Activated CD8-positive, alpha-beta memory T cell treated with anti-CD3 and anti-CD28 coated beads for 4 hours (primary cell): ENCODE results near the gene PODXL2.
"Not testable (repeated sequence)": the region's sequence is repeated elsewhere in the genome, so short reads cannot be mapped to it uniquely, and the experiment has no call there.

ENCODE experiments used
- DNase-seq, 2 donors: peaks; one replicate each; pipeline ENCODE4 v3.0.0-alpha.2; 2020; ENCODE audit warnings: low read depth in 2 of 2

PODXL2 gene

DNA sequence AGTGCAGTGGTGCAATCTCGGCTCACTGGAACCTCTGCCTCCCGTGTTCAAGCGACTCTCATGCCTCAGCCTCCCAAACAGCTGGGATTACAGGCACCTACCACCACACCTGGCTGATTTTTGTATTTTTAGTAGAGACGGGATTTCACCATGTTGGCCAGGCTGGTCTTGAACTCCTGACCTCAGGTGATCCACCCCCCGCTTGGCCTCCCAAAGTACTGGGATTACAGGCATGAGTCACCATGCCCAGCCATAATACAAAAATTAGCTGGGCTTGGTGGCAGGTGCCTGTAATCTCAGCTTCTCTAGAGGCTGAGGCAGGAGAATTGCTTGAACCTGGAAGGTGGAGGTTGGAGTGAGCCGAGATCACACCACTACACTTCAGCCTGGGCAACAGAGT lies 26.0 kb downstream of the PODXL2 start:
- DNase-seq, result not testable (repeated sequence)

DNA sequence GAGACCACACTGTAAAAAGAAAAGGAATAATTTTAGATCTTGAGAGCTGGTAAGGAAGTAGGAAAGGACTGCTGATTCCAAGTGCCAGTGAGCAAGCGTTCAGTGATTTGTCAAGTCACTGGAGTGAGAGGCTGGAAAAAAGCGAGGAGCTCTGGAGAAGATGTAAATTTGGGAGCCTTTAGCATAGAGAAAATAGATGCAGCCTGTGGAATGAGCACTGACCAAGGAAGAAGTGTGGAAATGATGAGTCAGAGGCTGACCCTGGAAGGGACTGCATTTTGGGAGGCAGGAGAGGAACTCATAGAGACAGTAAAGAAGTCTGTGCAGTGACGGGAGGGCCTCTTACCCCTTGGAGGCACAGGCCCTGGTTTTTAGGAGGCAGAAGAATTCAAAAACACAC lies 26.7 kb downstream of the PODXL2 start:
- no peak for DNase-seq

DNA sequence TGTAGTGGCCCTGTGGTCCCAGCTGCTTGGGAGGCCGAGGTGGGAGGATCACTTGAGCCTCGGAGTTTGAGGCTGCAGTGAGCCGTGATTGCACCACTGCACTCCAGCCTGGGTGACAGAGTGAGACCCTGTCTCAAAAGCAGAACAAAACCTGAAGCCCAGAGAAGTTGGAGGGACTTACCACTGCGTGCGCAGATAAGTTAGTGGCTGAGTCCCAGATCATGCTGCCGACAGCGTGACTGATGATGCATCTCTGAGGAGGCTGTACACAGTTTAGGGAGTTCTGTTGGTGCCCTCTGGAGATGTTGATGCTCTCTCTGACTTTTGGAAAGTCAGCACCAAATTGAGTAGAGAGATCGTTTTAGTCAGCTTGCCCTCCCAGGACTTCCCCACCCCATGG lies 27.9 kb downstream of the PODXL2 start:
- DNase-seq, result no peak

DNA sequence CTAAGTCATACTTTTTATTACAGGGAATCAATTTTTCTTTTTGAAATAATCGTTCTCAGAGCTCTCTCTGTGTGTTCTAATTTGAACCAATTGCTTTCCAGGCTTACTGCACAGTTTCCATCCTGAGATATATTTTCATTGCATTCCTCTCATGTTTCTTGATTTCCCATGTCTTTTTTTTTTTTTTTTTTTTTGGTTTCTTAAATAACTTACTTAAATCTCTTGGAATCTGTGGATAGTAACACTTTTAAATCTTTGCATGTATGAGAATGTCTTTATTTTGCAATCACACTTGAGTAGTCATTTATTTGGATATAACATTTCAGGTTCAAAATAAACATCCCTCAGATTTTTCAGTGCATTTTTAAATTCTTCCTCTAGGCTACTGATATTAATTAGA lies 29.2 kb downstream of the PODXL2 start:
- no peak for DNase-seq

DNA sequence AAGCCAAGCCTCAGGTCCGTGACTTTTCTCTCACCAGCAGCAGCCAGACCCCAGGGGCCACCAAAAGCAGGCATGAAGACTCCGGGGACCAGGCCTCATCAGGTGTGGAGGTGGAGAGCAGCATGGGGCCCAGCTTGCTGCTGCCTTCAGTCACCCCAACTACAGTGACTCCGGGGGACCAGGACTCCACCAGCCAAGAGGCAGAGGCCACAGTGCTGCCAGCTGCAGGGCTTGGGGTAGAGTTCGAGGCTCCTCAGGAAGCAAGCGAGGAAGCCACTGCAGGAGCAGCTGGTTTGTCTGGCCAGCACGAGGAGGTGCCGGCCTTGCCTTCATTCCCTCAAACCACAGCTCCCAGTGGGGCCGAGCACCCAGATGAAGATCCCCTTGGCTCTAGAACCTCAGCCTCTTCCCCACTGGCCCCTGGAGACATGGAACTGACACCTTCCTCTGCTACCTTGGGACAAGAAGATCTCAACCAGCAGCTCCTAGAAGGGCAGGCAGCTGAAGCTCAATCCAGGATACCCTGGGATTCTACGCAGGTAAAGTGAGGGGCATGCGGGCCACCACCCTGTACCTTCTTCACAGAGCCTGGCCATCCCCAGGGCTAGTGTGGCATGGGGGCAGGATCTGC lies 31.8 kb downstream of the PODXL2 start:
- no peak for DNase-seq

DNA sequence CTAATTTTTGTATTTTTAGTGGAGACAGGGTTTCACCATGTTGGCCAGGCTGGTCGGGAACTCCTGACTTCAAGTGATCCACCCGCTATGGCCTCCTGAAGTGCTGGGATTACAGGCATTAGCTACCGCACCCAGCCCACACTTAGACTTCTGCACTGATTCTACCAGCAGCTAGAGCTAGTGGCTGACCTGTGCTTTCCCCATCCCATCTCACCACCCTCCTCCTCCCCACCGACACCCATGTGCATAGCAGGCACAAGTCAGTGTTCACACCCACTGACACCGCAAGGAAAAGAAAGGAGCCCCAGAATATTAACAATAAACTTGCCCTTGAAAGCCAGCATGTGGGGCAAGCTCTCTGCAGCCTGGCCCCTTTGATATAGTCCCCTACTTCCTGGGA lies 32.6 kb downstream of the PODXL2 start:
- no peak for DNase-seq

DNA sequence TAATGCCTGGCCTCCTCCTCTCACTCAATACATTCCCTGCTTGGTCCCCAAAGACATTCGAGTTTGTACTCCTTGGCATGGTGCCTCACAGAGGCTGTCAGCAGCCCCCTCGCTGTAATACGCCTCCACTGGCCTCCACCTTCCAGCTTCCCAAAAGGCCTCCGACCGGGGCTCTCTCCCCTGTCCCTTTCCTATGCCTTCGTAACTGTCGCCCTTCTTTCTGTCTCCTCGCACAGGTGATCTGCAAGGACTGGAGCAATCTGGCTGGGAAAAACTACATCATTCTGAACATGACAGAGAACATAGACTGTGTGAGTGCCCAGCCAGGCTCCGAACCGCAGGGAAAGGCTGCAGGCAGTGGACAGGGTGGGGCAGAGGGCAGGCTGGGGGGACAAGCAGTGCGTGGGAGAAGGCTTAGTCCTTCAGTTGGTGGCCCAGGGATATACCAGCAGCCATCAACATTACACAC lies 33.0 kb downstream of the PODXL2 start:
- DNase-seq, result no peak

DNA sequence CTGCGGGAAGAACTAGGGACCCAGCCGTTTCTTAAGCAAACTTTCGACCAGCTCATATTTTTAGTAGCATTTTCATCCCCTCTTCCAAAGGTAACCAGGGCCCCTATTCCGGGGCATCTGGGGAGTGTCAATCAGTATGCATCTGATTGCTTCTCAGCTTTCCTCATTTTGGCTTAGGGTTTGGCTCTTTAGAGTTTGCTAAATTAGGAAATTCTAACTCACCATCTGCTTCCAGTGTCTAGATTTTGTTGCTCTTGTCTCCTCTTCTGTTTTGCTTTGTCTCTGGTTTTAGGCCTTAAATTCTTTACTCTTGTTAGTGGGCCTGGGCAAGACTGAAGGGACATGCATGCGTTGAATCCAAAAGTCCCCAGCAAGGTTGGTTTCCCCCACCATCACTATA lies 34.2 kb downstream of the PODXL2 start:
- no peak for DNase-seq

DNA sequence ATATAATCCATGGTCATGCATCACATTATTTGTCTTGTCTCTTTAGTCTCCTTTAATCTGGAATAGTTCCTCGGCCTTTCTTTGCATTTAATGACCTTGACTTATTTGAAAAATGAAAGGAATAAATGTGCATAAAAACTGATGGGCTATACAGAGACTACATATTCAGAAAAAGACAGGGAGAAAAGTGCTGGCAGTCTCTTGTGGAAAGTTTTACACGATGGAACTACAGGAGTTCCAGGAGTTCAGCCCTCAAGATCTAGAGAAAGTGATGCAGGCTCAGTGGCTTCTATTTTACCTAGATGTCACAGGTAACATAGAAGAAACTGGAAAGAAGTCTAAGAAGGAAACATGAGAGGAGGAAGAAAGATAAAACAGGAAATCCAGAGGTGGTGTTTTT lies 36.2 kb downstream of the PODXL2 start:
- DNase-seq, result no peak

DNA sequence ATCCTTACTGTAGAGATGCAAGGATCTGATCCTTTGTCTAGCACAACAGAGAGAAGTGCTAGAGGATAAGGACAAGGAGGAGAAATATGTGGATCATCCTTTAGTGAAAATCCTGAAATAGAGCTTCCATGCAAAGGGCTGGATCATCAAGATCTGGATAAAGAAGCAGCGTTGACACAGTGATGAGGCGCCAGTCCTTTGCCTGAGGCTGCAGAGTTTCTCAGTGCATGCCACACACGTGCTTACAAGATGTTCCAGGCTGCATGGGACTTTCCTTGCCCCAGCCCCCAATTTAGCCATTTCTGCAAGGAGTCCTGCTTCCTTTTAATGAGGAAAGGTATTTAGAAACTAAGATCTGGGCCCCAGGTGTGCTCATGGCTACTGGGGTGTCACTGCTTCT lies 36.6 kb downstream of the PODXL2 start:
- no peak for DNase-seq

DNA sequence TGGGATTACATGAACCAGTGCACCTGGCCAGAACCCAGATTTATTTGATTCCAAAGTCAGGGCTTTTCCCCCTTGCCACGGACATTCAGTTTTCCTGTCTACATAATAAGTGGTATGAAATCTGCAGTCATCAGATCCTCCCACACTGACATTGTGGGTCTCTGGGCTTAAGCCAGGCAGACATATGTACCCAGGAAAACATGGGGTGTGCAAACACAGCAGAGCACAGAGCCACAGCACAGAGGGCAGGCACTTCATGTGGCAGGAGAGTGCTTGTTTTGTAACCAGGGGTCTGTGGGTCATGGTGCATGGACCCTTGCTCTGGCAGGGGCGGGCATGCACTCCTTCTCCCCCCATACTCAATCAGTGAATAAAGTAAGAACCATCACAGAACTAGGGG lies 37.7 kb downstream of the PODXL2 start:
- no peak for DNase-seq

DNA sequence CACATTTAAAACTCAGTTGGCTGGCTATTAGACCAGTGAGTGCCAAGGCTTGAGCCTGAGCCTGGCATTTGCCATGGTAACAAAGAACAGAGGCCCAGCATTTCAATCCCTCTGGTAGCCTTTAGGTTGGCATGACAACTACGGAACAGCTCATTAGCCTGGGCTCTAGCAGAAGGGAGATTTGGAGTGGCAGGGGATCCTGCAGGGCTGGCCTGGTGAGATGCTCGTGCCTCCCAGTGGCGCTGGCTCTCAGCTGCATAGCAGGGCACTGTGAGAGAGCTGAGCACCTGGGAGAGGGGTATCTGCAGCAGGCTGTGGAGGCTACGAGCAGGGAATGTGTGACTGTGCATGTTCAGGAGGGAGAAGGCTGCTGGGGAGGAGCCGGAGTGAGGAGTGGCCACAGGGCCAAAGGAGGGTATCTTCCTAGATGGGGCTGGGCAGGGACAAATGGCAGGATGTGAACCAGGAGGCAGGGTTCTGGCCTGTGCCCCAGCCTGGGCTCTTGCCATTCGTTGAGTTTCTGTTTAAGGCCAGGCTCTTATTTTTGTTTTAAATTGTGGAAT lies 38.2 kb downstream of the PODXL2 start:
- no peak for DNase-seq

DNA sequence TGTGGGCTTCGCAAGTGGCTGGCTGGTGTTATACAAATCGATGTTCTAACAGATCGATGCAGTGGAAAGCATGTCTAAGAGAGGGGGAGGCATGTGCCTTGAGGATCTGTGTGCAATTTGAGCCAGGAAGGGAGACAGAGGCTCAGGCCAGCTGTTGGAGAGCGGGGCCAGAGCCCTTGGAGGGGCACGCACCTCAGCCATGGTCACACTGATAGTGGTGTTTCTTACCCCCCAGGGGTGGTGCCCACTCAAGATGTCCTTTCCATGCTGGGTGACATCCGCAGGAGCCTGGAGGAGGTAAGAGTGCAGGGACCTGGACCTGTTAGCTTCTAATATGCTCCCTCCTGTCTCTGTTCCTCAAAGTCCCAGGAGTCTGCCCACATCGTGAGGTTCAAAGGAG lies 39.9 kb downstream of the PODXL2 start:
- no peak for DNase-seq

DNA sequence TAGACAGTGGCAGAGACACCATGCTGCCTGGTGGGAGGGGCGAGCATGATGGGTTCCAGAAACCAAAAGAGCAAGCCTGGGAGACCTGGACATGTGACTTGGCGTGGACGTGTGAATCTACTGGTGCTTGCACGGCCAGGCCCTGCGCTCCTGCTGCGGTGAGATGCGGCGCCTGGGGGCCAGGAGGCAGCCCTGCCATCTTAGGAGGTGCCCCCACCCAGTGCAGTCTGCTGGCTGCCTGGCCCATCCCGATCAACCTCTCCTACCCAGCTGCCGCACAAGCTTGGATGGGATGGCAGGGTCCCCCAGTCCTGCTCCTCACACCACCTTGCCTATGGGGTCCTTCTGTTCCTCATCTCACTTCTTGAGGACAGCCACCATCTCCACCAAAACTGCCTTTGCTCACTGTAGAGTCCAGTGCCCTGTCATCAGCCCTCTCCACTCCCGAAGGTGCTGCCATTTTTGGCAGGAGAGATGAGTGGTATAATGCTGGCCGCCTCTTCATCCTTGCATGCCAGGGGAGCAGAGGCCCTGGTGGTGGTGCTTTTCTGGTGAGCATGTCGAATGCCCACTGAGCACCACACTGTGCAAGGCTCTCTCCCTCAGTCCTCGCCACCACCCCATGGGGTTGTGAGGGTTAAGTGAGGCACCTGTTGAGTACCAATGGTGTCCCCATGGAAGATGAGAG lies 40.7 kb downstream of the PODXL2 start:
- no peak for DNase-seq

DNA sequence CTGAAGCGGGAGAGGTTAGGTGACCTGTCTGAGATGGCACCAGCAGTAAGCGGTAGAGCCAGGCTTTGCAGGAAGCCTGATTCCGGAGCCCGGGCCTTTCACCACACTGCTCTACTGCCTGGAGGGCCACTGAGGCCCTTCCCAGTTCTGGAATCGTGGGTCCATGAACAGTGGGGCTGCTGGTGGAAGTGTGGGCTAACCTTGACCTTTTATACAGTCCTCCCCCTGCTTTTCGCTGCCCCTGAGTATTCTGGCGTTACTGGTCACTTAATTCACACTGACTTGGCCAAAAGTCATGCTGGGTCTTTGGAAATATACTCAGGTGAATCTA lies 41.2 kb downstream of the PODXL2 start:
- DNase-seq, result no peak

DNA sequence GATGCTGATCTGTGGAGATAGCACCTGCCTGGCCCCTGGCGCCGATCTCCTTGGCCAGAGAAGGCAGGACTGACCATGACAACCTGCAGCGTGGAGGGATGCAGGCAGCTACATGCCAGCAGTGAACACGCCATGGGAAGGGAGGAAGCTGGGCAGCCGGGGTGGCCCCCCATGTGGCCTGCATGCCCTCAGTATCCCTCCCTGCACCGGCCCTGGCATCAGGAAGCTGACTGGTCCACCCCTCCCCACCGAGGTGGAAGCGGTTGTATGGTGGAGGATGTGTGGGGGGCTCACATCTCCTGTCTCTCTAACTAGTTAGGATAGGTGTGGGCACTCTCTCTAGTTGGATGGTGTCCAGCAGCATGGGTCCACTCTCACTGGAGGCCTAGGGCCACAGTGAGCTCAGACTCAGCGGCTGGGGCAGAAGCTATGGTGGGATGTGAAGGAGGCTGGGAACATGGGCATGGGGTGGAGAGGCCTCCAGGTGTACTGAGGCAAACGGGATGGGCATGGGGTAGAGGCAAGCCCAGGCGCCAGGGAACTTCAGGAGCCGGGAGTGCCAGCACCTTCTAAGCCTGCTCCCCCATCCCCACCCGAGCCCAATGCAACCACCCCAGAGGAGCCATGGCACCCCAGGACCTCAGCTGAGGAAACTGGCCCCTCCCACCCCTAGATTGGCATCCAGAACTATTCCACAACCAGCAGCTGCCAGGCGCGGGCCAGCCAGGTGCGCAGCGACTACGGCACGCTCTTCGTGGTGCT lies 42.0 kb downstream of the PODXL2 start:
- DNase-seq, result no peak

DNA sequence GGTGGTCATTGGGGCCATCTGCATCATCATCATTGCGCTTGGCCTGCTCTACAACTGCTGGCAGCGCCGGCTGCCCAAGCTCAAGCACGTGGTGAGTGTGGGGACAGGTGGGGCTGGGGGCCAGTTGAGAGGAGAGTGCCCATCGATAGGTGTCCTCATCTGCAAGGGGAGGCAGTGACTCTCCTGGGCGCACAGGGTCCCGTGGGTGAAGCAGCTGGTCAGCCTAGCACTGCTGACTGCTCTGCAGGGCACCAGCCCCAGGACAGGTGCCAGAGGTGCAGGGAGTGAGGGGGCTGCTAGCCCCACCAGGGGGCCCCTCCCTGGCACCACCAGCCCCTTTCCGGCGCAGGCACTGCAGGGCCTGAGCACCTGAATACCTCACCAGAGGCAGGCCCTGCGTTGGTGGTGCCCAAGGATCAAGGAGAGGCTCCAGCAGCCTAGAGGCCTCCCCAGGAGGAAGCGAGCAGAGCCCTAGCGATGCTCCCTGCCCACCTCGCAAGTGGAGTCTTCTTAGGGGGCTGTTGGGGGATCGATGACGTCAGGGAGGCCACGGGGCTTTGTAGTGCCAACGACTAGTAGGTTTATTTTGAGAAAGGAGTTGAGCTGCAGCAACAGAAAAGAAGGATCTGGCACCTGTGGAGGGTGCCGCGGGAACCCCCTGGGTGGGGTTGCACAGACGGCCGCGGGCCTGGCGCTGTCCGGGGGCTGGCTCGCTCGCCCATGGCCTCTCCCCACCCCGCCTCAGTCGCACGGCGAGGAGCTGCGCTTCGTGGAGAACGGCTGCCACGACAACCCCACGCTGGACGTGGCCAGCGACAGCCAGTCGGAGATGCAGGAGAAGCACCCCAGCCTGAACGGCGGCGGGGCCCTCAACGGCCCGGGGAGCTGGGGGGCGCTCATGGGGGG lies 42.8 kb downstream of the PODXL2 start:
- no peak for DNase-seq

DNA sequence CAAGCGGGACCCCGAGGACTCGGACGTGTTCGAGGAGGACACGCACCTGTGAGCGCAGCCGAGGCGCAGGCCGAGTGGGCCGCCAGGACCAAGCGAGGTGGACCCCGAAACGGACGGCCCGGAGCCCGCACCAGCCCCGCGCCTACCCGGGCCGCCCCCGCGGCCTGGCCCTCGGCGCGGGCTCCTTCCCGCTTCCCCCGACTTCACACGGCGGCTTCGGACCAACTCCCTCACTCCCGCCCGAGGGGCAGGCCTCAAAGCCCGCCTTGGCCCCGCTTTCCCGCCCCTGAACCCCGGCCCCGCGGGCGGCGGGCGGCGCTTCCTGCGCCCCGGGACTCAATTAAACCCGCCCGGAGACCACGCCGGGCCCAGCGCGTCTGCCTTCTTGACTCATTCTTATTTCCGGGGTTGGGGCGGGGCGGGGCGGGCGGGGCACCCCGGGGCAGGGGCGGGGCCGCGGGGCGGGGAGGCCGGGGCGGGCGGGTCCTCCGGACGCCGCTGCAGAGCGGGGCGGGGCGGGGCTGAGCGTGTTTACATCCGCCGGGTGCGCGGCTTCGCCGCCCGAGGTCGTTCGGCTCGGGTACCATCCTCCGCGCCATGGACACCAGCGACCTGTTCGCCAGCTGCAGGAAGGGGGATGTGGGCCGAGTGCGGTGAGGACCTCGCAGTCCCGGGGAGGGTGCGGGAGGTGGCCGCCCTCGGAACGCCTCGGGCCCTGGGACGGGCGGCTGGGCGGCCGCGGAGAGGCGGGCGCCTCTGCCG lies 43.6 kb downstream of the PODXL2 start, which contains the start of gene ABTB1:
ABTB1 (plus strand) TSS at position 524 of the 762 bp plus-strand sequence; CDS start at position 598, 74 bp downstream.
- peak; percentile 68 to 72 for DNase-seq

DNA sequence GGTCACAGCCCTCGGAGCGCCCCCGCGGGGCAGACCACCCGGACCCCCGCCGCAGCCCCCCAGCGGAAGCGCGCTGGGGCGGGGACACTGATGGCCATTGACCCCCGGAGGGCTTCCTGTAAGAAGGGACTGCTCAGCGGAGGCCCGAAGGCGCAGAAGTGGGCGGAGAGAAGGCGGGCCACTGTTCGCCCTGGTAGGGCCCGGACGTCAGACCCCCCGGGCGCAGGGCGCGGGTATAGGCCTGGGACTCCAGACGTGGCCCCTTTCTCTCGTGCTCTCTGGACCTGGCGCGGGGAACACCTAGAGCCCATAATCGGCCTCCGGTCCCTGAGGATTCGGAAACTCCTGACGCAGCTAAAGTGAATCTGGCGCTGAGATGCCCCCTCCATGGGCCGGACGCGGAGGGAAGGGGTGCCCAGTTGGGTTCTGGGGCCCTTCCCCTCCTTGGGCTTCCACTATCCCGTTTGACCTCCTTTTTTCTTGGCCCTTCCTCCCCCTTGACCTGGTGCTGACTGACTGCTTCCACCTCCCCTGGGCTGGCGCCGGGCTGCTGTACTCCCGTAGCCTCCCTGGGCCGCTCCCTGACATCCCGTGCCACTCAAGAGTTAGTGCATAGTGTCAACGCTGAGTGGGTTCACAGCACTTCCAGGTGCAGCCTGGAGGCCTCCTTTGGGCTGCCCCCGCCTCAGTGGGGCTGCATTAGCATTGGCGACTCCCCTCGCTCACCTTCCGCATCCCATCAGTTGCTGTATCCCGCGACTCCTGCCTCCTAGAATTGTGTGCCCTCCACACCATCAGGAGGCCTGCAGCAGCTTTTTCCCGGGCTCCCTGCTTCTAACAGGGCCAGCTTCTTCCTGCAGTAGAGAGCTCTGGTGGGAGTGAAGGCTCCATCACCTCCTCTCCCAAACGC lies 44.5 kb downstream of the PODXL2 start:
- DNase-seq, result peak in 1 of 2 donors; percentile 19
